ENCODE results near the gene KASH5.

KASH5 gene

DNA sequence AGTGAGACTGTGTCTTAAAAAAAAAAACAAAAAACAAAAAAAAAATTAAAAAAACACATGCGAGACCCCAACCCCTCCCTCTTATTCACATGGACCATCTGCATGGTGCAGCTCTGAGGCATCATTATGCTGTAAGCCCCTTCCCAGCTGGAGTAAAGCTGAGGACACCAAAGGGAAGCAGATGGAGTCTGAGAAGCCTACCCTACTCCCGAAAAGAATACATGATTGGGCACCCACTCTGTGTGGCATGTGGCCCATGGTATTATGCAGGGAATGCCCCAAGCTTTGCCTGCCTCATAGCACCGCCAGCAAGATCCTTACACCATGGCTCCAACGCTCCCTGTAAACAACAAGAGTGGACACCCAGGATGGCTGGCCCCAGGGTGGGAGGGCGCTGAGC lies 30.5 kb downstream of the KASH5 start:
- TF ChIP-seq FOXP2 (optimal IDR thresholded peaks at IDR 0.05; ENCODE audit: control extremely low read depth, extremely low read length, insufficient read depth) (no peak), EZH2 (IDR thresholded peaks at IDR 0.05) (no peak), POLR2AphosphoS5 (IDR thresholded peaks at IDR 0.05; ENCODE audit: borderline replicate concordance, low read depth, low read length) (no peak; the same call in 1 of the 2 replicates)

DNA sequence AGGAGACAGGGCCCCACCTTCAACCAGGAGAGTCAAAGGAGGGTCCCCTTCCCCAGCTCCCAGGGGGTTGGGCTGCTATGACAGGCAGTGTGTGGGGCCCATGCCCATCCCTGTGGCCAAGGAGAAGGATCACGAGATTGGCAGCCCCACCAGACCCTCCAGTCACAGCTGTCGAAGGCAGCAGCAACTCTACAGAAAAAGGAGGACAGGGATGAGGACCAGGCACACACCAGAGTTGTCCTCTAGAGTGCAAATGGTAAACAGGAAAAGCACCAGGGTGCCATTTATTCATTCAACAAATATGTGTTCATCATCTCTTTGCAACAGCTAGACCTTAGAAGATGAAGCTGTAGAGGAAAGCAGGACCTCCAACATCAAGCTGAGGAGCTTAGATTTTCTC lies 31.1 kb downstream of the KASH5 start:
- TF ChIP-seq FOXP2 (optimal IDR thresholded peaks at IDR 0.05; ENCODE audit: control extremely low read depth, extremely low read length, insufficient read depth) (no peak), EZH2 (IDR thresholded peaks at IDR 0.05) (no peak), POLR2AphosphoS5 (IDR thresholded peaks at IDR 0.05; ENCODE audit: borderline replicate concordance, low read depth, low read length) (no peak)

More for the DNA sequence above, 30.5 kb downstream of the KASH5 start:
- DNase-seq (ENCODE audit: low read depth, low spot score), result no peak
- no peak overlapping the region for H3K9ac ChIP-seq (ENCODE audit: insufficient read length)
- no peak overlapping the region for H3K4me3 ChIP-seq
- no peak overlapping the region for H3K27ac ChIP-seq
- no peaks in the 10 kb centered on the region for H3K9me3 ChIP-seq (ENCODE audit: low read depth, low read length)
- H3K36me3 ChIP-seq (ENCODE audit: insufficient read depth, low read length), result no peaks in the 10 kb centered on the region

DNA sequence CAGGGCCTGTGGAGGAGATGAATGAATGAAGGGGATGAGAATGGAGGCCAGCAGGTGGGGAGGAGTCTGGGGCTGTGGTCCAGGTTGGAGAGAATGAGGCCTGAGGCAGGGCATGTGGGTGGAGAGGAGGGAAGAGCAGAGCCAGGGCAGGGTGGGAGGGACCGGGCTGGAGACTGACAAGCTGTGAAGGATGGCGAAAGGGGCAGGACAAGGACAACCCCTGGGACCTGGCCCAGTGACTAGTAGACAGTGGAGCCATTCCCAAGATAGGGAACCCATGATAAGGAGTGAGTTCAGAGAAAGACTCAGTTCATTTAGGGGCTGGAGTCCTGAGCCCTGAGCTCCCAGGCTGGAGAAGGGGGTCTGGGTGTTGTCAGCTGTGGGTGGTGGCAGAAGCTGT lies 32.2 kb downstream of the KASH5 start:
- DNase-seq (ENCODE audit: low read depth, low spot score), result no peak
- TF ChIP-seq FOXP2 (optimal IDR thresholded peaks at IDR 0.05; ENCODE audit: control extremely low read depth, extremely low read length, insufficient read depth) (no peak), POLR2AphosphoS5 (IDR thresholded peaks at IDR 0.05; ENCODE audit: borderline replicate concordance, low read depth, low read length) (no peak), EZH2 (IDR thresholded peaks at IDR 0.05) (no peak)
- Histone ChIP-seq H3K27ac (no peak overlapping the region), H3K9ac (ENCODE audit: insufficient read length) (no peak overlapping the region), H3K4me3 (no peak overlapping the region), H3K36me3 (ENCODE audit: insufficient read depth, low read length) (no peaks in the 10 kb centered on the region), H3K9me3 (ENCODE audit: low read depth, low read length) (no peaks in the 10 kb centered on the region)

More for the DNA sequence above, 31.1 kb downstream of the KASH5 start:
- Histone ChIP-seq H3K27ac (no peak overlapping the region), H3K4me3 (no peak overlapping the region), H3K9ac (ENCODE audit: insufficient read length) (no peak overlapping the region), H3K9me3 (ENCODE audit: low read depth, low read length) (no peaks in the 10 kb centered on the region), H3K36me3 (ENCODE audit: insufficient read depth, low read length) (no peaks in the 10 kb centered on the region)
- no peak for DNase-seq (ENCODE audit: low read depth, low spot score)

DNA sequence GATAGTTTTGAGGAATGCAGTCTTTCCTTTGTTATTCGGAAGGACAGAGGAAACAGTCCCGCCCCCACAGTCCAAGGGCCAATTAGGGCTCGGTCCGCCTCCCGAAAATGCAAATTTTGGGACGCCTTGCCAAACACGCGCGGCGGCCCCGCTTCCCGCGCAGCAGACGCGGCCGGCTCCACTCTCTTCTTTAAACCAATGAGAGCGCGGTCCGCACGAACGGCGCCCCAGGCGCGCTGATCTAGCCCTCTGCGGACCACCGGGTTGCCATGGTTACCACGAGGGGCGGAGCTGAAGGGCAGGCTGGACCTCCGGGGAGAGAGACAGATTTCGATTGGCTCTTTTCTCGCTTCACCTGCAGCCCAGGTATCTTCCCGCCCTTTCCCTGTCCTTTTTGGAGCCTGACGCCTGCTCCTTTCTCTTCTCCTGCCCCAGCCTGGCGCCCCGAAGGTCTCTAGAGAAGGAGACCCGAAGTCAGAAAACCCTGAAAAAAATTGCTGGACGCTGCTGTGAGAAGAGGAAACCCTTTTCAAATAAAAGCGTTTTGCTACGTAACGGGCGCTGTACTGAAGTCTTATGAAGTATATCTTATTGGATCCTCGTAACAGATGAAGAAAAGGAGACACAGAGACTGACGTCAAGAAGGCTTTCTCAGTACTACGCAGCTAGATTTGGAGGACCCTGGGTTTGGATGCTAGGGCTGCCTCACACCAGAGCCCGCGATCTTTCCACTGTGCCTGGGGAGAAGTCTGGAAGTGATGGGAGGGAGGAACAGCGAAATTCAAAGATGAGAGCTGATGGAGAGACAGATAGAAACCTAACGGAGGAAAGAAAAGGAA lies 33.2 kb downstream of the KASH5 start:
- H3K36me3 ChIP-seq (ENCODE audit: insufficient read depth, low read length), result no peaks in the 10 kb centered on the region
- no peak overlapping the region for H3K9ac ChIP-seq (ENCODE audit: insufficient read length)
- H3K9me3 ChIP-seq (ENCODE audit: low read depth, low read length), result no peaks in the 10 kb centered on the region
- H3K4me3 ChIP-seq, result peak overlapping the region; percentile 36; the same call in 1 of the 2 replicates
- H3K27ac ChIP-seq, result no peak overlapping the region
- TF ChIP-seq EZH2 (IDR thresholded peaks at IDR 0.05), result no peak
- no peak for TF ChIP-seq FOXP2 (optimal IDR thresholded peaks at IDR 0.05; ENCODE audit: control extremely low read depth, extremely low read length, insufficient read depth)
- peak; percentile 35 for DNase-seq (ENCODE audit: low read depth, low spot score)

DNA sequence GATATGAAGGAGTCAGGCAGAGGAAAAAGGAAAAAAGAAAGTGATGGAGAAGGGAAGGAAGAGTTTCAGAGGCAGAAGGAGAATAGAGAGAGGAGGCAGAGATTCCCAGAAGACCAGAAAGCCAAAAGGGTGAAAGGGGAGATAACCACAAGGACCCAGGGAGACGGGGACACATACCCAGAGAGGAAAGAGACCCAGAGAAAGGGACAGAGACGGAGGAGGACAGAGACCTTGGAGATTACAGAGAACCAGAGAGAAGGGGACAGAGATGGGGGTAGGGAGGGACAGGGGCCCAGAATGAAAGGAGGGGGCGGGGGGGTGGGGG lies 33.8 kb downstream of the KASH5 start:
- H3K36me3 ChIP-seq (ENCODE audit: insufficient read depth, low read length), result no peaks in the 10 kb centered on the region
- H3K27ac ChIP-seq, result no peak overlapping the region
- no peak for DNase-seq (ENCODE audit: low read depth, low spot score)
- H3K9ac ChIP-seq (ENCODE audit: insufficient read length), result no peak overlapping the region
- no peaks in the 10 kb centered on the region for H3K9me3 ChIP-seq (ENCODE audit: low read depth, low read length)
- no peak overlapping the region for H3K4me3 ChIP-seq
- no peak for TF ChIP-seq EZH2 (IDR thresholded peaks at IDR 0.05)
- no peak for TF ChIP-seq POLR2AphosphoS5 (IDR thresholded peaks at IDR 0.05; ENCODE audit: borderline replicate concordance, low read depth, low read length)
- TF ChIP-seq FOXP2 (optimal IDR thresholded peaks at IDR 0.05; ENCODE audit: control extremely low read depth, extremely low read length, insufficient read depth), result no peak

DNA sequence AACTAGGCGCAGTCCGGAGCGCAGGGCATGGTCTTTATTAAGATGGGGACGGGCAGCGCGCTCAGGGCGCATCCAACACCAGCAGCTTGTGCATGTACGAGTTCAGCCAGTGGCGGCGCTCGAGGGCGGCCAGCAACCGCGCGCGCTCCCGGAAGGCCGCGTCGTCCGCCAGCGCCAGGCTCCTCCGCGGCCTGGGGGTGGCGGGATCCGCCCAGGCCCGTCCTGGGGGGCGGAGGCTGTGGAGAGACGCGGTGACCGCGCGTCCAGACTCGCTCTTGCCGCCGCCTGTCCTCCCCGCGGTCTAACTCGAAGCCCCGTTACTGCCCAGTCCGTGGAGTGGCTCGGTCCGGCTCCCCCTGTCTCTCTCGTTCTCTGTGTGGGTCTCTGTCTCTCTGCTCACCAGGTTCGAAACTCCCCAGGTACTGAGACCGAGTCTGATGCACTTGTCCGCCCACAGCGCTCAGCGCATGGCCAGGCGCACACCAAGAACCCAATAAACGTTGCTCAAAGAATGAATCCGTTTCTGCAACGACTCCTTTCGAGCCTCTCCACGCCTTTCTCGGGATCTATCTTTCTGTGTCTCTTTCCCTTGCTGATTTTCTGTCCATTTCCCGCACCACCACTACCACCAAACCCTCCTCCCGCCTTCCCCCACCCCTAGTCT lies 34.5 kb downstream of the KASH5 start:
- TF ChIP-seq POLR2AphosphoS5 (IDR thresholded peaks at IDR 0.05; ENCODE audit: borderline replicate concordance, low read depth, low read length), result no peak
- no peak for TF ChIP-seq FOXP2 (optimal IDR thresholded peaks at IDR 0.05; ENCODE audit: control extremely low read depth, extremely low read length, insufficient read depth)
- TF ChIP-seq EZH2 (IDR thresholded peaks at IDR 0.05), result no peak
- Histone ChIP-seq H3K36me3 (ENCODE audit: insufficient read depth, low read length) (no peaks in the 10 kb centered on the region), H3K9me3 (ENCODE audit: low read depth, low read length) (no peaks in the 10 kb centered on the region), H3K4me3 (peak overlapping the region; percentile 49), H3K27ac (no peak overlapping the region), H3K9ac (ENCODE audit: insufficient read length) (no peak overlapping the region)
- DNase-seq (ENCODE audit: low read depth, low spot score), result no peak

DNA sequence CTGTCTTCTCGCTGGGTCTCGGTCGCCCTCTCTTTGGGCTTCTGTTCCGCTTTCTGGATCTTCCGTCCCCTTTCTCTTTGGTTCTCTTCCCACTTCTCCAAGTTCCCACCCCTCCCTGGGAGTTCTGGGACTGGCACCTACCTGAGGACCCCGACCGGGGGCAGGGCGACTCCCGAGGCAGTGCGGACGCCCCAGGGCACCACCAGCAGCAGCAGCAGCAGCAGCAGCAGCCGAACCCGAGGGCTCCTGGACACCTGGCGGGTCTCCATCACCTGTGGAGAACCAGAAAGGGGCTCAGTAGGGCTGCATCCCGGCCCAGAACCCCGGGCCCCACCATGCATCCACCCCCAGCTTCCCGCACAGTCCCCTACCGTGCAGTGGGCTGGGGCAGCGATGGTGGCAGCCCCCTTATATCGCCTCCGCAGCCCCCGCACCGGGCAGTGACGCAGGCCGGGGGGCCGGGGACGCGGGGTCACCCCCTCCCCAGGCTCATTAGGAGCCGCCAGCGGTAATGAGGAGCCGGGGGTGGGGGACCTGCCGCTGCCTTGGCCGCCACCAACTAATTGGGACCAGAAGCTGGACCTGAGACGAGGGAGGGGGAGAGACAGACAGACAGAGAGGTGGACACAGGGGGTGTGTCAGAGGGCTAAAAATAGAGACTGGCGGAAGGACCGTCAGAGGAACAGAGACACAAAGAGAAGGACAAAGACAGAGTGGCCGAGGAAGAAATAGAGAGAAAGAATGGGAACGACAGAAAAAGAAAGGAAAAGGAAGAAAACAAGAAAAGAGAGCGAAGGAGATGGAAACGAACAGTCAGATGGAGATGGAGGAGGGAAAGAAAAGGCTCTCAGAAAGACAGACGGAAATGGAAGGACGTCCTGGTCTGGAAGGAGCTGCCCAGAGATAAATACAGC lies 35.3 kb downstream of the KASH5 start, which contains the start of gene PTH2:
Gene PTH2, minus strand, starts transcription at position 371 of the 914 bp plus-strand sequence. Its CDS starts 102 bp downstream, at position 269.
- H3K27ac ChIP-seq, result no peak within 1 kb of the TSS
- no peaks in the 10 kb centered on the region for H3K36me3 ChIP-seq (ENCODE audit: insufficient read depth, low read length)
- no peaks in the 10 kb centered on the region for H3K9me3 ChIP-seq (ENCODE audit: low read depth, low read length)
- peak within 1 kb of the TSS; percentile 49 for H3K4me3 ChIP-seq
- DNase-seq (ENCODE audit: low read depth, low spot score), result no peak
- no peak for TF ChIP-seq POLR2AphosphoS5 (IDR thresholded peaks at IDR 0.05; ENCODE audit: borderline replicate concordance, low read depth, low read length)
- no peak within 1 kb of the TSS for H3K9ac ChIP-seq (ENCODE audit: insufficient read length)

DNA sequence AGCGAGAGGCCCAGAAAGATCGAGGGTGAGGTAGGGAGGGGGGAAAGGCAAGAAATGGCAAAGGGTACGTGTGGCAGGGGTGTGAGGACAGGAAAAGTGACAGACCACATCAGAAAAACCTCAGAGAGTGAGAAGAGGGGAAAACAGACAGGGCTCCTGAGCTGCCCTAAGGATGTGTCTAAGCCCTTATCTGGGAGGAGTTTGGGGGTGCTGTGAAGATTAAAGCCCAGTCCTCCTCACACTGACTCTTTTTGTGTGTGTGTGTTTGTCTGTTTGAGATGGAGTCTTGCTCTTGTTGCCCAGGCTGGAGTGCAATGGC lies 35.9 kb downstream of the KASH5 start:
- Histone ChIP-seq H3K9me3 (ENCODE audit: low read depth, low read length) (no peaks in the 10 kb centered on the region), H3K4me3 (no peak overlapping the region), H3K9ac (ENCODE audit: insufficient read length) (no peak overlapping the region), H3K27ac (no peak overlapping the region), H3K36me3 (ENCODE audit: insufficient read depth, low read length) (no peaks in the 10 kb centered on the region)
- no peak for TF ChIP-seq FOXP2 (optimal IDR thresholded peaks at IDR 0.05; ENCODE audit: control extremely low read depth, extremely low read length, insufficient read depth)
- TF ChIP-seq POLR2AphosphoS5 (IDR thresholded peaks at IDR 0.05; ENCODE audit: borderline replicate concordance, low read depth, low read length), result no peak
- no peak for TF ChIP-seq EZH2 (IDR thresholded peaks at IDR 0.05)
- DNase-seq (ENCODE audit: low read depth, low spot score), result no peak

Data from SK-N-MC (cell line).